ENCODE measurements around the gene KLF18. TPM values are rescaled to one million over a fixed set of nuclear protein-coding genes. Genes with fewer than 3 reads are reported as not detected.

The KLF18 gene
- total RNA-seq, result not detected

GRCh38 chr1:44141531-44141930, at the start of gene KLF18:
Gene KLF18 (minus strand): TSS chr1:44141631. CDS start chr1:44141631, 0 bp downstream.
- no peaks in the 10 kb centered on the region for H3K4me1 ChIP-seq
- no peak within 1 kb of the TSS for H3K27ac ChIP-seq
- H3K36me3 ChIP-seq, result no peaks in the 10 kb centered on the region
- no peak for TF ChIP-seq CTCF (IDR thresholded peaks at IDR 0.05)
- no peak for DNase-seq (ENCODE audit: low spot score)
- H3K9me3 ChIP-seq, result peaks cover 3 to 20% of the 10 kb centered on the region in 2 donors
- no peaks in the 10 kb centered on the region for H3K27me3 ChIP-seq
- no peak within 1 kb of the TSS for H3K4me3 ChIP-seq

- no peak for TF ChIP-seq CTCF (IDR thresholded peaks at IDR 0.05)
- H3K27ac ChIP-seq, result no peak overlapping the region
- no peak overlapping the region for H3K4me3 ChIP-seq
- DNase-seq (ENCODE audit: low spot score), result no peak
- H3K4me1 ChIP-seq, result no peaks in the 10 kb centered on the region
- H3K27me3 ChIP-seq, result no peaks in the 10 kb centered on the region
- H3K36me3 ChIP-seq, result no peaks in the 10 kb centered on the region
- peaks cover 0 to 2% of the 10 kb centered on the region in 2 donors for H3K9me3 ChIP-seq
Observed at GRCh38 chr1:44174630-44175029, 33.2 kb upstream of the KLF18 start.

DNA sequence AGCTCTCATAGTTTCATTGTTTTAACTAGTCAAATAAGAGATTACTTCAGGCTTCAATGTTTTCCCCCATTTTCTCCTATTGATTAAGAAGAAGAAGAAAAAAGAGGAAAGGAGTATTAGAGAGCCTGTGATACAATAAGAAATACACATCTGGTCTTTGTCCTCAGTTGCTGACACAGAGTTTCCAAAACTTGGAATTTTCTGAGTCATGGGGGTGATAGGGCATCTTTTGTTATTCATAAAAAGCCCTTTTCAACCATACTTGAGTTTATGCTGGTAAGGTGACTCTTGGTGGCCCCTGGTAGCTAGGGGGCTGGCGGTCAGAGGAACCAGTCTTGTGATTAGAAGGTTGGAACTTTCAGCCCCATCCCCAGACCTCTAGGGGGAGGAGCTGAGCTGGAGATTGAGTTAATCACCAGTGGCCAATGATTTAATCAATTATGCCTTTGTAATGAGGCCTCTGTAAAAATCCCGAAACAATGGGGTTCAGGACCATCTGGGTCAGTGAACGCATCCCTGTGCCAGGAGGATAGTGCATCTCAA, 28.9 kb upstream of the KLF18 start:
- Histone ChIP-seq H3K4me1 (no peaks in the 10 kb centered on the region), H3K27ac (no peak overlapping the region), H3K4me3 (no peak overlapping the region), H3K9me3 (peaks cover 2% of the 10 kb centered on the region in 2 donors), H3K27me3 (no peaks in the 10 kb centered on the region), H3K36me3 (no peaks in the 10 kb centered on the region)
- TF ChIP-seq CTCF (IDR thresholded peaks at IDR 0.05), result no peak
- no peak for DNase-seq (ENCODE audit: low spot score)

- no peak overlapping the region for H3K4me3 ChIP-seq
- H3K27ac ChIP-seq, result no peak overlapping the region
- H3K36me3 ChIP-seq, result no peaks in the 10 kb centered on the region
- H3K27me3 ChIP-seq, result no peaks in the 10 kb centered on the region
- H3K9me3 ChIP-seq, result peaks cover 0 to 2% of the 10 kb centered on the region in 2 donors
- no peak for DNase-seq (ENCODE audit: low spot score)
- TF ChIP-seq CTCF (IDR thresholded peaks at IDR 0.05), result no peak
- H3K4me1 ChIP-seq, result no peaks in the 10 kb centered on the region
Observed at GRCh38 chr1:44168520-44169098, 27.2 kb upstream of the KLF18 start.

- no peaks in the 10 kb centered on the region for H3K4me1 ChIP-seq
- H3K36me3 ChIP-seq, result no peaks in the 10 kb centered on the region
- H3K27me3 ChIP-seq, result no peaks in the 10 kb centered on the region
- no peak overlapping the region for H3K27ac ChIP-seq
- TF ChIP-seq CTCF (IDR thresholded peaks at IDR 0.05), result no peak
- DNase-seq (ENCODE audit: low spot score), result no peak
- H3K4me3 ChIP-seq, result no peak overlapping the region
- no peaks in the 10 kb centered on the region for H3K9me3 ChIP-seq
Observed at GRCh38 chr1:44161546-44161945, 20.1 kb upstream of the KLF18 start.

DNA sequence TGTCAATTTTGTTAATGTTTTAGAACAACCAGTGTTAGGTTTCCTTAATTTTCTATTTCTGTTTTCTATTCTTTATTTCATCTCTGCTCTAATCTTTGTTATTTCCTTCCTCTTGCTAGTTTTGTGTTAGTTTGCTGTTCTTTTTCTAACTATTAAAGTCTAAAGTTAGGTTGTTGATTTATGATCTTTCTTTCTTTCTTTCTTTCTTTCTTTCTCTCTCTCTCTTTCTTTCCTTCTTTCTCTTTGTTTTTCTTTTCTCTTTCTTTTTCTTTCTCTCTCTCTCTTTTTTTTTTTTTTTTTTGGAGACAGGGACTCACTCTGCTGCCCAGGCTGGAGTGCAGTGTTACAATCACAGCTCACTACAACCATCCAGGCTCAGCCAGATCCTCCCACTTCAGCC, 17.4 kb upstream of the KLF18 start:
- H3K9me3 ChIP-seq, result no peaks in the 10 kb centered on the region
- H3K4me1 ChIP-seq, result no peaks in the 10 kb centered on the region
- DNase-seq (ENCODE audit: low spot score), result no peak
- H3K36me3 ChIP-seq, result no peaks in the 10 kb centered on the region
- no peak for TF ChIP-seq CTCF (IDR thresholded peaks at IDR 0.05)
- no peak overlapping the region for H3K27ac ChIP-seq
- no peaks in the 10 kb centered on the region for H3K27me3 ChIP-seq
- H3K4me3 ChIP-seq, result no peak overlapping the region

All from right atrium auricular region (tissue), 2 donors.